ENCODE measurements around the gene DDX39B. TPM values are rescaled to one million over a fixed set of nuclear protein-coding genes. Genes with fewer than 3 reads are reported as not detected.
A peak's percentile ranks its signal among the peaks of the same experiment; 100 is the strongest.

The DDX39B gene
- total and polyA plus RNA-seq, 9 of the 15 experiments (the other 6 are each of a cell fraction or from before 2014, with no cell fraction given), result 479 to 869 (median 592) TPM

- TF ChIP-seq ZBTB11 (CRISPR knock-in tag; IDR thresholded peaks at IDR 0.05) (peak in 2 of 3 experiments; percentile 33 to 88; a peak in 2 of 6 replicates), MEF2A (IDR thresholded peaks at IDR 0.05; ENCODE audit: control insufficient read depth, low read depth, low read length) (no peak), ZNF589 (CRISPR knock-in tag; IDR thresholded peaks at IDR 0.05; ENCODE audit: low read depth) (no peak), RB1 (IDR thresholded peaks at IDR 0.05; ENCODE audit: low read depth) (peak; percentile 83), ZNF165 (CRISPR knock-in tag; IDR thresholded peaks at IDR 0.05; ENCODE audit: borderline replicate concordance) (no peak), ZNF778 (CRISPR knock-in tag; IDR thresholded peaks at IDR 0.05) (no peak), ZNF584 (CRISPR knock-in tag; IDR thresholded peaks at IDR 0.05; ENCODE audit: low read depth) (no peak), TRIM28 (IDR thresholded peaks at IDR 0.05) (no peak), NR3C1 (CRISPR knock-in tag; IDR thresholded peaks at IDR 0.05) (no peak), EP300 (IDR thresholded peaks at IDR 0.05; ENCODE audit: low read length) (no peak), ATF4 (CRISPR knock-in tag; IDR thresholded peaks at IDR 0.05) (no peak), NR4A1 (CRISPR knock-in tag; IDR thresholded peaks at IDR 0.05) (no peak), NR4A1 (tag; IDR thresholded peaks at IDR 0.05) (0 out of 2 replicates have a peak, but pooled peaks have one; percentile 15), CHD4 (IDR thresholded peaks at IDR 0.05; ENCODE audit: insufficient read depth, insufficient replicate concordance, low read depth, low read length, poor library complexity, severe bottlenecking) (no peak), TARDBP (IDR thresholded peaks at IDR 0.05) (peak; percentile 92), GMEB1 (CRISPR knock-in tag; IDR thresholded peaks at IDR 0.05) (no peak), ZNF324 (CRISPR knock-in tag; IDR thresholded peaks at IDR 0.05) (no peak), JUNB (CRISPR knock-in tag; conservative IDR thresholded peaks at IDR 0.05) (no peak), E2F1 (CRISPR knock-in tag; IDR thresholded peaks at IDR 0.05) (no peak; the same call in 1 of the 2 replicates), ESRRB (CRISPR knock-in tag; IDR thresholded peaks at IDR 0.05; ENCODE audit: borderline replicate concordance) (no peak), JUN (IDR thresholded peaks at IDR 0.05; ENCODE audit: borderline replicate concordance, low read depth, low read length) (peak; percentile 32; the same call in 1 of the 2 replicates), JUN (CRISPR knock-in tag; IDR thresholded peaks at IDR 0.05; ENCODE audit: borderline replicate concordance) (no peak; the same call in 1 of the 2 replicates)
Observed at GRCh38 chr6:31546339-31546957, 4.6 kb upstream of the DDX39B start, which contains the start of gene ATP6V1G2 (continued).
